Fibroblast of mammary gland (primary cell): ENCODE results near the gene SNCAIP.
A peak's percentile ranks its signal among the peaks of the same experiment; 100 is the strongest.

Experiments used
- DNase-seq: peaks from one replicate; pipeline ENCODE4 v3.0.0-alpha.2; 2010; ENCODE audit warnings: low read depth
- H3K4me3 ChIP-seq: 2 replicates; pipeline ENCODE4 v1.5.1; 2011; ENCODE audit warnings: low read depth, mild to moderate bottlenecking, low read length, moderate library complexity; ENCODE audit not compliant: control insufficient read depth
- CTCF ChIP-seq: conservative IDR thresholded peaks from 2 replicates; pipeline ENCODE4 v1.5.1; 2011; ENCODE audit warnings: low read depth, low read length, inconsistent platforms; ENCODE audit not compliant: control insufficient read depth, insufficient read depth

SNCAIP gene

GRCh38 chr5:122501089-122501435 lies 189.0 kb downstream of the SNCAIP start:
- no peak for TF ChIP-seq CTCF
- peak; percentile 38 for DNase-seq

GRCh38 chr5:122507045-122507444 lies 195.0 kb downstream of the SNCAIP start:
- H3K4me3 ChIP-seq = no peak overlapping the region
- no peak for TF ChIP-seq CTCF
- DNase-seq = no peak

More at GRCh38 chr5:122501089-122501435, 189.0 kb downstream of the SNCAIP start:
- H3K4me3 ChIP-seq = no peak overlapping the region

GRCh38 chr5:122507581-122507980 lies 195.5 kb downstream of the SNCAIP start:
- no peak overlapping the region for H3K4me3 ChIP-seq
- no peak for TF ChIP-seq CTCF
- DNase-seq = peak; percentile 17

GRCh38 chr5:122508623-122509022 lies 196.6 kb downstream of the SNCAIP start:
- H3K4me3 ChIP-seq = no peak overlapping the region
- no peak for TF ChIP-seq CTCF
- DNase-seq = no peak
